Endometrial microvascular endothelial cells (primary cell): Measurements from ENCODE around the gene CCL16. TPM values are rescaled to one million over a fixed set of nuclear protein-coding genes. Genes with fewer than 3 reads are reported as not detected.
"Not testable (repeated sequence)": the region's sequence is repeated elsewhere in the genome, so short reads cannot be mapped to it uniquely, and the experiment has no call there.

Experiments
- in situ Hi-C: cut with HindIII; loops from 2 replicates; pipeline ENCODE4 v1.10.0; 2017; ENCODE audit warnings: low sequenced_read_pairs, low pct_unique_long_range_greater_than_20kb; ENCODE audit errors: inconsistent ontology term
- total RNA-seq: library from RNA; depleted of rRNA; stranded (reverse); fragments of >200 nt; gene quantifications from one replicate; pipeline ENCODE4 v1.2.3, GENCODE V29; 2015; ENCODE audit errors: inconsistent ontology term

CCL16 gene
- not detected for total RNA-seq

- in situ Hi-C loops: no loop called here
Observed at GRCh38 chr17:35981246-35981645, at the start of gene CCL16. Gene CCL16 (minus strand): TSS chr17:35981497. CDS start chr17:35981420, 77 bp downstream.

- in situ Hi-C loops: no loop called here
Observed at GRCh38 chr17:36030956-36031355, 49.7 kb upstream of the CCL16 start.

DNA sequence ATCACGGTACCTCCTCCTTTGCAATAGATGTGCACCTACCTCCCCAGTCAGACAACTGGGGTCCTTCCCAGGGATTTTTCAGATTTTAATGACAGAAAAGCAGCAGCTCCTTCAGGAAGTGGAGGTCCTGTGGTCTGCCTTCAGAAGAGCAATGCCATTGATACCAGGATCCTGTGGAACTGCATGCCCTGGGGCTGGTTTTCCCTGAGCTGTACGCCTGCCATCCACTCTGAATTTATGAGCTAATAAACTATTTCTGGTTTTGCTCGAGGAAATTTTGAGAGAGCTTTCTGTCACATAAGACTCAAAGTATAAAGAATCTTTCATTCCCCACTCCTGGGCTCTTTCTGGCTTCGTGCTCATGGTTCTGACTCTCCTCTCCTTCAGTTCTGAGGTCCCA, 46.5 kb upstream of the CCL16 start:
- in situ Hi-C loops: no loop called here

DNA sequence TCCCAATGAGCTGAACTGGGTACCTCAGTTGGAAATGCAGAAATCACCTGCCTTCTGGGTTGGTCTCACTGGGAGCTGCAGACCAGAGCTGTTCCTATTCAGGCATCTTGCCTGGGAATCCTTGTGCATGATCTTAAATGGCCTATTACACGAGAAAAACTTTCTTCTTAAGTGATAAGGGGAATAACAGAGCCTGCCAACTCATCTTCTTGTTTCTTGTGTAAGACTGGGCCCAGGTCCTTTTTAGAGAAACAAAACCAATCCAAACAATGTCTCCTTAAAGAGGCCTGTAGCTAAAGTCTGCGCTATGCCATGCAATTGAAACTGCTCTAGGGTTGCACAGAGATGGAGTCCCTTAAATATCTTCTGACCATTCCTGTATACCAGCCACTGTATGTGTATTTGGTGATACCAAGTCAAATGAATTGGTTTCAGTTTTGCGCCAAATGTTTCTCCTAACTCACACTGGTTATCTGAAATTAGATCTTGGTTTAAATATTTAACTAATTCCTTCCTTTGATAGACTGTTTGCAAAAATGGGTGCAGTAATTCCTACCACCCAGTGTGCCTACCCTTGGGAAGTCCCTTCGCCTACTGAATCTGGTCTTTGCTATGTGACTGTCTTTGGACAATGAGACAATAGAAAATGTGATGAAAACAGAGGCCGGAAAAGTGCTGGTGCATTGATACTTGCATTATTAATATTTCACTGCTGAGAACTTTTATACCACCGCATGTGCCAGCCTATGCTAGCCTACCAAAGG, 43.0 kb upstream of the CCL16 start:
- in situ Hi-C loops: no loop called here

DNA sequence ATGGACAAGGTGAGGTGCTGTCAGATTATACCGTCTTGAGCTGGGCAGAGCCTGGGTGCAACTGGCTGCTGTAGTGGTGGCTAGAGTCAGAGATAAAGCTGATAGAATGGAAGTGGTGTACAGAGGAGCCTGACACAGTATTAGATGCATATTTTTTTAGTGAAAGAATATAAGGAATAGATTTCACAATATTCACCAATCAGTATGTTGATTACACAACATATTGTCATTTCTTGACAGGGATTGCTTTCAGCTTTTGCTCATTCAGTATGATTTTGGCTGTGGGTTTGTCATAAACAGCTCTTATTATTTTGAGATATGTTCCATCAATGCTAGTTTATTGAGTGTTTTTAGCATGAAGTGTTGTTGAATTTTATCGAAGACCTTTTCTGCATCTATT, 38.1 kb upstream of the CCL16 start:
- in situ Hi-C loops: no loop called here

DNA sequence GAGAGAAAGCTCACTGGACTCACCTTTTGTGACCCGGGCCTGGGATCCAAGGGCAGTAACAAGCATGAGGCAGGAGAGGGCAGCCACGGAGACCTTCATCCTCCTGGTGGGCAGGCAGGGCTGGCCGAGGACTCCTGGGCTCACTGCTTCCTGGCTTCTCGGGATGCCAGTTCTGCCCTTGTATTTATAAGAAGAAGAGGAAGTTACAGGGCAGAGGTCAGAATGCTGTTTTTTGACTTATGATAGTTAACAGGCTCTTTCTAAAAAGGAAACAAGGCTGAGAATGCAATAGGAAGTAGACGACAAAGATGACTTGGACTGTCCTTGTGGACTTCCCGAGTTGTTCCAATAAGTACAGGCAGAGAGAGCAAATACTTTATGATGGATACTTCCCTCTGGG, 36.5 kb upstream of the CCL16 start, which contains the start of gene CCL23:
TSS of gene CCL23 (minus strand) at position 174 of the 400 bp plus-strand sequence. CDS start at position 99, 75 bp downstream.
- in situ Hi-C loops: no loop called here

GRCh38 chr17:36016555-36016954, 35.3 kb upstream of the CCL16 start:
- in situ Hi-C loops: no loop called here

DNA sequence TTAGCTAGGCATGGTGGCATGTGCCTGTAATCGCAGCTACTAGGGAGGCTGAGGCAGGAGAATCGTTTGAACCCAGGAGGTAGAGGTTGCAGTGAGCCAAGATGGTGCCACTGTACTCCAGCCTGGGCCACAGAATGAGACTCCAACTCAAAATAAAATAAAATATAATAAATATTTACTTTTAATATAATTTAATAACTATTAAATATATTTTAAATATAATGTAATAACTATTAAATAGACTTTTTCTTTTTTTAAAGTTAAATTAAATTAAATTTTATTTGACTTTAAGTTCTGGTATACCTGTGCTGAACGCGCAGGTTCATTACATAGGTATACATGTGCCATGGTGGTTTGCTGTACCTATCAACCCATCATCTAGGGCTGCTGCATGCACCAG, 34.6 kb upstream of the CCL16 start:
- in situ Hi-C loops: not testable (repeated sequence)

DNA sequence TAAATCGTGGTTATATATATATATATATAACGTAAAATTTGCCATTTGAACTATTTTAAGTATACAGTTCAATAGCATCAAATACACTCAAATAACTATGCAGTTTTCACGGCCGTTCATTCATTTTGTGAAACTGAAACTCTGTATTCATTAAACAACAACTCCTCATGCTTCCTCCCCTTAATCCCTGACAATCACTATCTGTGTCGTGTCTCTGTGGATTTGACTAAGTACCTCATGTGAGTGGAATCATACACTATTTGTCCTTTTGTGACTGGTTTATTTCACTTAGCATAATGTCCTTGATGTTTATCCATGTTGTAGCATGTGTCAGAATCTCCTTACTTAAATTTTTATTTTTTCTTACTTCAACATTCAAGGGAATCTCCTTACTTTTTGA, 33.6 kb upstream of the CCL16 start:
- in situ Hi-C loops: no loop called here

GRCh38 chr17:36011201-36011600, 29.9 kb upstream of the CCL16 start:
- in situ Hi-C loops: no loop called here

DNA sequence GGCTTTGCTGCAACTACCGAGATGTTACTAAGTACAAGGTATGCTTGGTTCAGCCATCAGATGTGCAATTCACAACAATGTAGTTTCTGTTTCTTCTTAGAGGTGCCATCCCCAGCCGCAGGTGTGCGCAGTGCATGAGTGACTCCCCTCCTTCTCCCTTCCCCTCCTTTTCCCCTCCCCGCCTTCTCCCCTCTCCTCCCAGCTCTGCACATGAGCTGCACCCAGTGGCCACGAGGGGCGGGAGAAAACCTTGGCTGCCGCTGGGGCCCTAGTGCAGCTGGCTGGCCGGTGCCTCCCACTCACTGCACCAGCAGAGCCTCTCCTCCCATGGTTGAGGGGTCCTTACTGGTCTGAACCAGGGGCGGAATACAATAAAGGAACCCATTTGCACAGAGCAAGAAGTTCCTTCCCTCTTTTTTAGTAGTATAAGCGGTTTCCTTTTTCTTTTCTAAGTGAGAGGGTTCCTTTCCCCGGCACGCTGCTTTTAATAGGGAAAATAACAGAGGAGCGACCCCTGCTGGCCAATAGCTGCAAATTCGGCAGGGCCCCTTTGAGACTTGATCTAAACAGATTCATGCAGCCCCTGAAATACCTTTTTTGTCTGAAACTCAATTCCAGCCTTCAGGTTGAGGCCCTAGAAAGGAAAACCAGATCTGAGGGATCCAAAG, 27.8 kb upstream of the CCL16 start:
- in situ Hi-C loops: no loop called here

- in situ Hi-C loops: no loop called here
Observed at GRCh38 chr17:36004594-36005108, 23.4 kb upstream of the CCL16 start.

GRCh38 chr17:36002631-36003030, 21.3 kb upstream of the CCL16 start:
- in situ Hi-C loops: no loop called here

GRCh38 chr17:36001862-36002603, 20.7 kb upstream of the CCL16 start:
- in situ Hi-C loops: no loop called here

- in situ Hi-C loops: no loop called here
Observed at GRCh38 chr17:36001110-36001771, 19.9 kb upstream of the CCL16 start, which contains the start of gene CCL15. Gene CCL15 (minus strand): TSS chr17:36001553. CDS start chr17:36001492, 61 bp downstream.

- in situ Hi-C loops: no loop called here
Observed at GRCh38 chr17:36000732-36001109, 19.4 kb upstream of the CCL16 start.

GRCh38 chr17:35998756-35999155, 17.5 kb upstream of the CCL16 start:
- in situ Hi-C loops: no loop called here

- in situ Hi-C loops: no loop called here
Observed at GRCh38 chr17:35998018-35998545, 16.8 kb upstream of the CCL16 start.

- in situ Hi-C loops: not testable (repeated sequence)
Observed at GRCh38 chr17:35995346-35995745, 14.0 kb upstream of the CCL16 start.
